GM19351 (cell line): ENCODE data around the gene RAB3A.

Source experiments
- ATAC-seq: cut with Tn5 transposase; IDR thresholded peaks from one replicate; pipeline ENCODE4 v1.9.1; 2021; ENCODE audit warnings: mild to moderate bottlenecking, moderate library complexity; ENCODE audit not compliant: unreplicated experiment

The RAB3A gene

GRCh38 chr19:18203863-18204393 lies at the start of gene RAB3A:
Gene RAB3A, minus strand, starts transcription at chr19:18204042. Its CDS starts 1,302 bp downstream, at chr19:18202740.
- ATAC-seq = peak; percentile 85

- no peak for ATAC-seq
These were observed 49.3 kb upstream of the RAB3A start for GRCh38 chr19:18253130-18253529.

- no peak for ATAC-seq
These were observed 48.5 kb upstream of the RAB3A start for GRCh38 chr19:18252370-18252717.

GRCh38 chr19:18251587-18252369 lies 47.9 kb upstream of the RAB3A start:
- no peak for ATAC-seq

GRCh38 chr19:18249834-18250233 lies 46.0 kb upstream of the RAB3A start:
- no peak for ATAC-seq

GRCh38 chr19:18245297-18245696 lies 41.5 kb upstream of the RAB3A start:
- no peak for ATAC-seq

GRCh38 chr19:18239303-18239702 lies 35.5 kb upstream of the RAB3A start:
- no peak for ATAC-seq

GRCh38 chr19:18234194-18234593 lies 30.4 kb upstream of the RAB3A start:
- no peak for ATAC-seq

GRCh38 chr19:18233224-18233825 lies 29.5 kb upstream of the RAB3A start:
- no peak for ATAC-seq

- ATAC-seq = no peak
These were observed 28.8 kb upstream of the RAB3A start for GRCh38 chr19:18232540-18233223.

GRCh38 chr19:18231775-18232174 lies 27.9 kb upstream of the RAB3A start:
- no peak for ATAC-seq

- ATAC-seq = no peak
These were observed 27.3 kb upstream of the RAB3A start for GRCh38 chr19:18230941-18231734.

- no peak for ATAC-seq
These were observed 26.1 kb upstream of the RAB3A start for GRCh38 chr19:18229915-18230314.

- no peak for ATAC-seq
These were observed 25.6 kb upstream of the RAB3A start for GRCh38 chr19:18229474-18229873.

- ATAC-seq = no peak
These were observed 24.0 kb upstream of the RAB3A start for GRCh38 chr19:18227781-18228271.

- no peak for ATAC-seq
These were observed 23.3 kb upstream of the RAB3A start for GRCh38 chr19:18226956-18227780.

GRCh38 chr19:18225702-18226468 lies 22.0 kb upstream of the RAB3A start, which contains the start of gene PDE4C:
Gene PDE4C, minus strand, starts transcription at chr19:18226438. Its CDS starts 23 bp downstream, at chr19:18226415.
- ATAC-seq = no peak

- ATAC-seq = no peak
These were observed 21.5 kb upstream of the RAB3A start for GRCh38 chr19:18225355-18225701.
